GM20000 (cell line): ENCODE data around the gene EHF.

ENCODE experiments used
- DNase-seq: peaks from one replicate; pipeline ENCODE4 v3.0.0; 2012; ENCODE audit warnings: low spot score
- TF ChIP-seq, protein P1 (sequence below): IDR thresholded peaks from 2 replicates; pipeline ENCODE4 v1.5.1; 2012; ENCODE audit warnings: mild to moderate bottlenecking, control low read depth; ENCODE audit errors: extremely low read depth, missing control alignments

The EHF gene

DNA sequence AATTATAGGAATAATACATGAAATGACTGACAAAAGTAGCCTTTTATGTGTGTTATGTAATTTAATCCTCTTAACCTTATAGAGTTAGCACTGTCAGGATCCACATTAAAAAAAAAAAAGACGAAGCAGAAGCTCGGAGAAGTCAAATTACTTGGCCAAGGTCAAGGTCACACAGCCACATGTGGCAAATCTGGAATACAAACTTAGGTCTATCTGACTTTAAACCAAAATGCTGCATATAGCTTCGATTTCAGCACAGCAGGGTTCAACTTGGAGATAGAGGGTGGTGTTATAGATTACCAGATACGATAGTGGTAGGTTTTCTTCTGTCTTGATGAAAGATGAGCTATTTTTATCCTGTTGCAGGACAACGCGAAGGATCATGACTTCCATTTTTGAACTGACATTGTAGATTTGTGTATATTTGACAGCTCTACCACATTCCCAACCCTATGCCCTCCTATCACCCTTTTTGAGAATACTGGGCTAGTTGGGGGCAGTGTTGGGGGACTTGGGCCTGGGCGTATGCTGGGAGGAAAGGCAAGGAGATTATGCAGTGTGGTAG, 11.6 kb upstream of the EHF start:
- TF ChIP-seq, protein P1, sequence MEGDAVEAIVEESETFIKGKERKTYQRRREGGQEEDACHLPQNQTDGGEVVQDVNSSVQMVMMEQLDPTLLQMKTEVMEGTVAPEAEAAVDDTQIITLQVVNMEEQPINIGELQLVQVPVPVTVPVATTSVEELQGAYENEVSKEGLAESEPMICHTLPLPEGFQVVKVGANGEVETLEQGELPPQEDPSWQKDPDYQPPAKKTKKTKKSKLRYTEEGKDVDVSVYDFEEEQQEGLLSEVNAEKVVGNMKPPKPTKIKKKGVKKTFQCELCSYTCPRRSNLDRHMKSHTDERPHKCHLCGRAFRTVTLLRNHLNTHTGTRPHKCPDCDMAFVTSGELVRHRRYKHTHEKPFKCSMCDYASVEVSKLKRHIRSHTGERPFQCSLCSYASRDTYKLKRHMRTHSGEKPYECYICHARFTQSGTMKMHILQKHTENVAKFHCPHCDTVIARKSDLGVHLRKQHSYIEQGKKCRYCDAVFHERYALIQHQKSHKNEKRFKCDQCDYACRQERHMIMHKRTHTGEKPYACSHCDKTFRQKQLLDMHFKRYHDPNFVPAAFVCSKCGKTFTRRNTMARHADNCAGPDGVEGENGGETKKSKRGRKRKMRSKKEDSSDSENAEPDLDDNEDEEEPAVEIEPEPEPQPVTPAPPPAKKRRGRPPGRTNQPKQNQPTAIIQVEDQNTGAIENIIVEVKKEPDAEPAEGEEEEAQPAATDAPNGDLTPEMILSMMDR, result no peak
- no peak for DNase-seq

DNA sequence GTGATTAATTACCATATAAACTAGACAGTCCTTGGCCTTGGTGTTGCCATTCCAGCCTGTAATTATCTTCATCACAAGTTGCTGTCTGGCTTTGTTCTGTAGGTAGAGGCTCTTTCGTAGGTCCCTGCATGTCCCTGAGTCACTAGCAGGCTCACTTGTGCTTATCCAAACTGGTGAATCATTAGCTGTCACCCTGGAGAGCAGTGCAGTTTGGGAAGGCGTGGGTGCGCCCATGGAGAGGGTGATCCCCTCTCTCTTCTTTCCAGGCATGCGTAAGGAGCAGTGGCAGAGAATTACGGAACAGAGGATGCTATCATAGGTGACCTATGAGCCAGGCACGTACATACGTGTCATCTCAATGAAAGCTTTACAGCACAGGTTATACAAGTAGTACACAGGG, 11.0 kb upstream of the EHF start:
- TF ChIP-seq, protein P1, result no peak

DNA sequence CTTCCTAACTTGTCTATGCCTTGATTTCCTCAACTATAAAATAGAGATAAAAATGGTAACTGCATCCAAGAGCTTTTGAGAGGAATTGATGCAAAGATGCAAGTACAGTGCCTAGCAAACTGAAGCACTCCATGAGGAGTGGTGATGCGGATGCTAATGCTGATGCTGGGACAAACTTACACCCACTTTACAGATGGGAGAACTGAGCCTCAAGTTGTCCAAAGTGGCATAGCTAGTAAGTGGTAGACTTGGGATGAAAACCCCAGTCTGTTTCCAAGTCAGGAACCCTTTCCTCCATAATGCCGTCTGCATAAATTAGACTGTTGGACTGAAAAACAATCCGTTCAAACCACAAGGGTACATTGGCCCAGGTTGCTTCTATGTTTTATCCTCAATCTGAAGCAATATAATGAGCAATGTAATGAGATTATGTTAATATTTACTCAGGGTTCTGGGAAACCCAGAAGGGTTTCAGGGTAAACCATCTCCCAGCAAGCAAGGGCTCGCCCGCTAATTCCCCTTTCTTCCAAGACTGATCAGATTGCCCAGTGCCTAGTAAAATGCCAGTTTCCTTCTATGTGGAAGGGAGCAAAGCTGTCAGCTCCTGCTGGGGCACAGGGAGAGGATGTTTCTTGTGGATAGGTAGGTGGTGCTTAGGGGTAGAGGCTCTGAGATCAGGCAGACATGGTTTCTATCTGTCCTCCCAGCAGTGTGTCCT, 10.4 kb upstream of the EHF start:
- TF ChIP-seq, protein P1, result no peak
- no peak for DNase-seq

More for the DNA sequence above, 11.0 kb upstream of the EHF start:
- DNase-seq, result no peak

DNA sequence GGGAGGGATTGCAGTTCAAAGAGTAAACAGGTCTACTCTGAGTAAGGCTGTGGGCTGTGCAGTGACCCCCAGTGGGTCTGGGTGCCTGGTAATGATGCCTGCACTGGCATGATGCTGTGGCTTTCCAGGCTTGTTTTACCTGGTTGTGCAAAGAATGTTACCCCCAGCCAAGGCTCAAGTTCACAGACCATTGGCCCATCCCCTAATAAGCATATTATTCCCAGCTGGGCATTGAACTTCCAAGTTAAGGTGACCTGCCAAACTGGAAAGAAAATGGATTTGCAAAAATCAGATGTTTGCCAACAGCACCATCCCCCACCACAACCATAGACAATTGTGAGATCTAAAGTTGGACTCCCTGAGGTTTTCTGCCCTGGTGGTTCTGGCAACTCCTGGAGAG, 7.9 kb upstream of the EHF start:
- TF ChIP-seq, protein P1, result no peak
- DNase-seq, result no peak

DNA sequence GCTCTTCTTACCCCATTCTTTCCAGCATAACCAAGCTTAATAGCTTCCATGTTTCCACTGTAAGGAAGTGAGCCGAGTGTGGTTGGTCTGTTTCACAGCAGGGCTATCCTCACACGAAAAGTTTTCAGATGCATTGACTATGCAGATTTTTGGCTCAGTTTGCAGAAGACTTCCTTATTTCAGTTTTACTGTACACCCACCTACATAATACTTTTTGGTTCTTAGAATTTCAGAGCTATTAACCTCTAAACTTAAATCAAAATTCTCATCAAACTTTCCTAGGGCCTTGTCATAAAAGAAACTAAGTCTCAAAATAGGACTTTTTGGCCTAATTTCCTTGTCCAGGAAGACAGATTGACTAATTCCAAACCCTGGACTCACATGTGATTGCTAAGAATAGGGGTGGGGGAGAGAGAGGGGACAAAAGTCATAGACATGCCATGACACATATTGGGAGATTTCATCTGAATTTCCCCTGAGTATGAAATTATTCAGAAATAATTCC, 7.3 kb upstream of the EHF start:
- DNase-seq, result peak; percentile 48
- TF ChIP-seq, protein P1, result no peak

DNA sequence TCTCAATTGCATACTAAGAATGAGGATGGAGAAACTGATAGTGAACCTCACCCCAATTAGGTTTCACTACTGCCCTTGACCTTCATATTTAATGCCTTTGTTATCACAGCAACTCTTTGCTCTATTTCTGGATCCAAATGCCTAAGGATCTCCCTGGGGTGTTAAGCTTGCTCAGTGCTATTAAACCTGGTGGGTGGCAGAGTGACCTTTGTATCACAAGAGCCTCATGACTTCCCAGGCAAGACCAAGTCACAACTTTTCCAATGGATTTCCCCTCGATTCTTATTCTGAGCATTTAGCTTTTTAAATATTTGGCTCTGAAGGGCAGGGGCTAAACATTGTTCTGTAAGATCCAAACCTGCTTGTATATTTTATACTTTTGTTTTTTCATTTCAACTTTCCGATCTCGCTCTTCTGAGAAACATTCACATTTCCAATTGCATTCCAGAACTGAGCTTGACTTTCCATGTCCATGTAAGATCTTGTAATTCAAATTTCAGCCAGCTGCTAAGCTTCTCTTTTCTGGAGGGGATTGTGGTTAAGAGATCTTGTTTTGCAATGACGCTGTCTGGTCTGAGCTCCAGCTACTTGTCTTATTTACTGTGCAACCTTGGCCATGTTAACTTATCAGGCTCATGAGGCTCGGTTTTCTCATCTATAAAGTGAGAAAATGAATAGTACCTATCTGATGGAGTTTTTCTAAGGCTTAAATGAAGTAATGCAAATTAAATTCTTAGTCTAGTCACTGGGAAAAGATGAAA, 6.4 kb upstream of the EHF start:
- DNase-seq, result peak; percentile 27
- TF ChIP-seq, protein P1, result no peak

DNA sequence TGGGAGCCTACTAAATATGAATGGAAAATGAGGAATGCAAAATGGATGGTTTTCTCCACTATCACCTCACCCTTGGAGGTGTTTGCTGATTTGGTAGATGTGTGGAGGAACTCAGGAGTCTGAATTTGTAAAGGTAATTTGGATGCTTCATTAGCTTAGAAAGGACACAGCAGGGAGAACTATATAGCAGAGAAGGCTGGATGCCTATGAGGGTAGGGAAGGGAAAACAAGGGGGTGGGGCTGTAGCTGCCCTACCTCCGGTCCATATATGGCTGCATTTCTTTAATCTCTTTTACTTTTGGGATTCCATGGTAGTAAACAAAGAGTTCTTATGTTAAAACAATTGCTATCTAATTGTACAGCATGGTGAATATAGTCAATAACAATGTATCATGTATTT, 4.8 kb upstream of the EHF start:
- TF ChIP-seq, protein P1, result no peak
- DNase-seq, result no peak
